Naive thymus-derived CD8-positive, alpha-beta T cell (primary cell): ENCODE data around the gene ARFGEF2. TPM values are rescaled to one million over a fixed set of nuclear protein-coding genes. Genes with fewer than 3 reads are reported as not detected.
"Not testable (repeated sequence)": the region's sequence is repeated elsewhere in the genome, so short reads cannot be mapped to it uniquely, and the experiment has no call there.

Experiments used
- ATAC-seq, 2 donors: fragments of 150-1000 bp; cut with Tn5 transposase in 1 of 2; sonication (Bioruptor Pico), chemical (Tn5 transposase) in 1 of 2; 1 replicate in 1 of 2; 2 replicates in 1 of 2; pipeline ENCODE4 v1.10.0; 2021; ENCODE audit warnings: mild to moderate bottlenecking in 2 of 2, moderate library complexity in 2 of 2
- POLR2A ChIA-PET: fragments of 350-600 bp; sonication (Branson Sonifier 250); formaldehyde crosslinking; loops from one replicate; lab custom pipeline; 2021; ENCODE audit warnings: antibody characterized with exemption; lab: Charles Lee
- DNase-seq, 10 donors: peaks; one replicate each; pipeline versions ENCODE4 v3.0.0 to v3.0.0-alpha.2; 2020 to 2022
- H3K27ac Mint-ChIP-seq, 10 donors: one replicate each; pipeline ENCODE4 v1.8.0; 2020 to 2022; ENCODE audit warnings: mild to moderate bottlenecking in 10 of 10, mixed read lengths in 10 of 10, moderate library complexity in 4 of 10, inconsistent platforms in 1 of 10
- H3K27me3 Mint-ChIP-seq, 5 donors: one replicate each; pipeline ENCODE4 v1.8.0; 2021 to 2022; ENCODE audit warnings: mixed read lengths in 5 of 5
- H3K36me3 Mint-ChIP-seq, 3 donors: one replicate each; pipeline ENCODE4 v1.8.0; 2020 to 2022; ENCODE audit warnings: mixed read lengths in 3 of 3, mild to moderate bottlenecking in 2 of 3, inconsistent platforms in 1 of 3
- H3K4me1 Mint-ChIP-seq, 4 donors: one replicate each; pipeline ENCODE4 v1.8.0; 2021 to 2022; ENCODE audit warnings: mixed read lengths in 4 of 4
- H3K4me3 Mint-ChIP-seq, 10 donors: one replicate each; pipeline ENCODE4 v1.8.0; 2020 to 2022; ENCODE audit warnings: mild to moderate bottlenecking in 10 of 10, mixed read lengths in 10 of 10, moderate library complexity in 6 of 10, inconsistent platforms in 1 of 10
- H3K9me3 Mint-ChIP-seq, 9 donors: one replicate each; pipeline ENCODE4 v1.8.0; 2020 to 2022; ENCODE audit warnings: mixed read lengths in 9 of 9, mild to moderate bottlenecking in 3 of 9, inconsistent platforms in 1 of 9, moderate library complexity in 1 of 9
- polyA plus RNA-seq, 3 donors: library from polyadenylated mRNA; unstranded; fragments of 300-500 nt; fragmentation: Illumina TruSeq; gene quantifications; one replicate each; pipeline ENCODE4 v1.2.3, GENCODE V29; 2021
- total RNA-seq, 8 experiments: library from RNA in 2 of 8; stranded (reverse) in 2 of 8; gene quantifications; one replicate each; pipeline ENCODE4 v1.2.3 and lab custom pipeline; 2021 to 2026

The ARFGEF2 gene
- total and polyA plus RNA-seq, 5 experiments from 2014 or later, result 9.4 to 37.0 (median 12.5) TPM

DNA sequence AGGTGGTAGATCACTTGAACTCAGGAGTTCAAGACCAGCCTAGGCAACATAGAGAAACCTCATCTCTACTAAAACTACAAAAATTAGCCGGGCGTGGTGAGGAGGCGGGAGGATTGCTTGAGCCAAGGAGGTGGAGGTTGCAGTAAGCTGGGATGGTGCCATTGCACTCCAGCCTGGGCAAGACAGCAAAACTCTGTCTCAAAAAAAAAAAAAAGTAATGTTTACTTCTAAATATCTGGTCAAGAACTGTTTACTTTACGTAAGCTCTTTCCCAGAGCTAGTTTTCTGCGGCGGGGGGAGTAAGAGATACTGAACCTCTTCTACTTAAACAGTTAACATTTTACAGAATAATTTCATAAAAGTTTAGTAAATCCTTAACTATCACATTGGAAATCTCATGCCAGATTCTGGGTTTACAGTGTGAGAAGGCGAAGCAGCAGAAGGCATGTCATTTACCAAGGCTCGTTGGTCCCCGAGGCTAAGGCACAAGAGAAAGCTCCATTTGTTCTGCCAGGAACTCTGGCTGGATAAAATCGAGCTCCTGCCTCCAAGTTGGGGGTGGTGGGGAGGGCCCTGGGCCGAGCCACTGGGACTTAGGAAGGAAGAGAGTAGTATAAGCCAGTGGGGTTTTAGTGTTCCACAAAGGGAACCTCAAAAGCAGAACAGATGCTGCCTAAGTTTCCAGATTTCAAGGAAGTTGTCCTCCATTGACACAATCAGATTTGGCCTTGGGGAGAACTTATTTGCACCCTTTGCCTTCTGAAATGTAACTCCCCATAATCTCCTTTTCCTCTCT is 41.7 kb downstream of the ARFGEF2 start:
- Mint-ChIP-seq H3K27ac (peak overlapping the region in 1 of 10 donors; percentile 61), H3K4me1 (peaks cover 0 to 1% (median 0%) of the 10 kb centered on the region in 4 donors), H3K36me3 (peaks cover 4 to 72% (median 8%) of the 10 kb centered on the region in 3 donors), H3K9me3 (no peaks in the 10 kb centered on the region), H3K4me3 (no peak overlapping the region), H3K27me3 (no peaks in the 10 kb centered on the region)
- ATAC-seq, result no peak
- POLR2A ChIA-PET, result interaction anchor here (0.6 kb wide), 1 partner anchor 1248 kb away, joined by 3 read pairs; no protein-coding TSS in a partner anchor
- DNase-seq, result no peak

DNA sequence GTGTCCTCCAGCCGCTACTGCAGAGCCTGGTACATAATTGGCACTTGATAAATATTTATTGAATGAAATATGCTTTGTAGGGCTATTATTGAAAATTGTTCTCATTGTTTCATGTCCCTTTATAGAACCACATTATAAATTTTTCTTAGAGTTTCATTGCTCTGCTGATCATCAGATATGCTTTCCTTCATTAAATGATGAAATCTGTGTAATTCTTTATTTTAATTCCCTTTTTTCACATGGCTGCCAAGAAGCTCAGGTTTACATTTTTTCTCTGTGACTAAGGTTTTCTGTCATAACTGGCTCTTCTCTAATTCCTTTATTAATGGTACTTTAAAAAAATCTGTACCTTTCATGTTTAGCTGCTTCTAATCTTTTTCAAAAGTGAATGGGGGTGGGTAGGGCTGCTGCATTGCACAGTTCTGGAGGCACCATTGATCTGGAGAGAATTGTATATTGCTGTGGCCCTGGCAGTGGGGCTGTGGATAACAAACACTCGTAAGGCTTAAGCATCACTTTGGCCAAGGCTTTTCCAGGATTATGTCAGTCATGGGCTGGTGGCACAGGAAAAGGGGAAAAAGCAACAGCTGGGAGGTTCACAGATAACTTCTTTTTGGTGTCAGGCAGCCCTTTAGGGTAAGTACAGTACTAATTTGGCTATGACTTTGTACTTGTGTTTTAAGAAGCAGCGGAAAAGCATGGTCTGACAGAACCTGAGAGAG is 43.8 kb downstream of the ARFGEF2 start:
- H3K36me3 Mint-ChIP-seq, result peaks cover 4 to 80% (median 18%) of the 10 kb centered on the region in 3 donors
- DNase-seq (no peak), ATAC-seq (no peak)
- POLR2A ChIA-PET, result no interaction called here
- H3K27me3 Mint-ChIP-seq, result no peaks in the 10 kb centered on the region
- H3K4me1 Mint-ChIP-seq, result peaks cover 0 to 1% (median 0%) of the 10 kb centered on the region in 4 donors
- H3K9me3 Mint-ChIP-seq, result no peaks in the 10 kb centered on the region
- peak overlapping the region in 2 of 10 donors; percentile 19 to 58 for H3K27ac Mint-ChIP-seq
- H3K4me3 Mint-ChIP-seq, result no peak overlapping the region

DNA sequence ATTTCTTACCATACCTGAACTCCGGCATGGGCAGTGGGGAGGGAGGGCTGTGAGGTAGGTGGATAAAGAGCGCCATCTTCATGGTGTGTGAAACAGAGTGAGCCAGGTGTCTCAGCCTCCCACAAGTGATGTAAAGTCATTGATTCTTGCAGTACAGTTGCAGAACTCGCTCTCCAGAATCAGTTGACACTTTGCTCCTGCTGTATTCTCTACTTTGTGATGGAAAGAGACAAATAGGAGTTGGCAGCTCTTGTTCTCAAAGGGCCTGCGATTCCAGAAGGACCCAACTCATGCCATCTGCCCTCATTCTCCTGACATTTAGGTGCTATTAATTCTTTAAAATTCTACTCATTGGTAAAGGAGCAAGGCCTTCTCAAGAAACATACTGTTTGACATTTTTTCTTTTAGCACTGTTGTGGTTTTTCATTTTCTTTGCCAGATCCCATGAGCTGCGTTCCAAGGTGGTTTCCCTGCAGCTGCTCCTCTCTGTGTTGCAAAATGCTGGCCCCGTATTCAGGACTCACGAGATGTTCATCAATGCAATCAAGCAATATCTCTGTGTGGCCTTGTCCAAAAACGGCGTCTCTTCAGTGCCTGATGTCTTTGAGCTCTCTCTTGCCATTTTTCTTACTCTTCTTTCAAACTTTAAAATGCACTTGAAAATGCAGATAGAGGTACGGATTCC is 49.3 kb downstream of the ARFGEF2 start:
- H3K9me3 Mint-ChIP-seq, result no peaks in the 10 kb centered on the region
- DNase-seq (no peak), ATAC-seq (no peak)
- H3K27me3 Mint-ChIP-seq, result no peaks in the 10 kb centered on the region
- peaks cover 0 to 5% (median 0%) of the 10 kb centered on the region in 4 donors for H3K4me1 Mint-ChIP-seq
- H3K36me3 Mint-ChIP-seq, result peaks cover 0 to 88% (median 23%) of the 10 kb centered on the region in 3 donors
- POLR2A ChIA-PET, result no interaction called here
- no peak overlapping the region for H3K4me3 Mint-ChIP-seq
- peak overlapping the region in 1 of 10 donors; percentile 56 for H3K27ac Mint-ChIP-seq

DNA sequence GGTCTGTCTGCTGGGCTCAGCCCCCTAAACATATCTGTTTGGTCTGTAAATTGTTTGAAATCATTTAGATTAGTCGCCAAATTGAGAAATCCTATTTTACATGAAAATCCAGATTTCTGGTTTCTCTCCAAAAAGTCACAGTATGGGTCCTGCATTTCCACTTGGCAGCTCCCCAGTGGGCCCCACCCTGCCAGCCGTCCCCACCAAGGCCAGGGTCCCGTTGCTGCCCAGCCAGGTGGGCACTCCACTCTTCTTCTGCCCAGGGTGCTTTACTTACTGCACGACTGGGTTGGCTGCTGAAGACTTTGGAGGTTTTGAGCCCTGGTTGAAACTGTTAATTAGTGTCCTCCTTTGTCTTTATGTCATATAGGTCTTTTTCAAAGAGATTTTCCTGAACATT is 50.4 kb downstream of the ARFGEF2 start:
- no peaks in the 10 kb centered on the region for H3K27me3 Mint-ChIP-seq
- H3K36me3 Mint-ChIP-seq, result peaks cover 0 to 88% (median 30%) of the 10 kb centered on the region in 3 donors

DNA sequence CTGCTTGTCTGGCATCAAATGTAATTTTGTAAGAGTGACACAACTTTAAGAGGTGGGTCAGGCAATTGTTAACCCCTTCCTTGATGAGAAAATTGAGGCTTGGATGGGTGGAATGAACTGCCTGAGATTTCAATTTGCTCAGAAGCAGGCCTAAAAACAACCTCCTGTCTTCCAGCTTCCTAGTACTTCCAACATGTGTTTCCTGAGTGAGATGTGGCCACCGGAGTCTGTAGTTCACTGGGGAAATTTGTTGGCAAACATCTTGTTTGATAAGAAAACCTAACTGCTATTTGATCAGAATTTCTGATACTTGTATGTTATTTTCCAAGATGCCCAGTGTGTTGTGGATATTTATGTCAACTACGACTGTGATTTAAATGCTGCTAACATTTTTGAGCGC is 51.3 kb downstream of the ARFGEF2 start:
- peaks cover 0 to 3% (median 2%) of the 10 kb centered on the region in 4 donors for H3K4me1 Mint-ChIP-seq
- ATAC-seq, result no peak
- POLR2A ChIA-PET, result no interaction called here
- H3K27ac Mint-ChIP-seq, result no peak overlapping the region
- no peaks in the 10 kb centered on the region for H3K27me3 Mint-ChIP-seq
- no peak for DNase-seq
- H3K9me3 Mint-ChIP-seq, result no peaks in the 10 kb centered on the region
- peaks cover 0 to 88% (median 36%) of the 10 kb centered on the region in 3 donors for H3K36me3 Mint-ChIP-seq
- no peak overlapping the region for H3K4me3 Mint-ChIP-seq

More for the DNA sequence above, 50.4 kb downstream of the ARFGEF2 start:
- peaks cover 0 to 5% (median 0%) of the 10 kb centered on the region in 4 donors for H3K4me1 Mint-ChIP-seq
- ATAC-seq, result no peak
- H3K27ac Mint-ChIP-seq, result no peak overlapping the region
- no peak for DNase-seq
- POLR2A ChIA-PET, result interaction anchor here (0.6 kb wide), 1 partner anchor 246 kb away, joined by 3 read pairs; no protein-coding TSS in a partner anchor
- no peak overlapping the region for H3K4me3 Mint-ChIP-seq
- H3K9me3 Mint-ChIP-seq, result no peaks in the 10 kb centered on the region

DNA sequence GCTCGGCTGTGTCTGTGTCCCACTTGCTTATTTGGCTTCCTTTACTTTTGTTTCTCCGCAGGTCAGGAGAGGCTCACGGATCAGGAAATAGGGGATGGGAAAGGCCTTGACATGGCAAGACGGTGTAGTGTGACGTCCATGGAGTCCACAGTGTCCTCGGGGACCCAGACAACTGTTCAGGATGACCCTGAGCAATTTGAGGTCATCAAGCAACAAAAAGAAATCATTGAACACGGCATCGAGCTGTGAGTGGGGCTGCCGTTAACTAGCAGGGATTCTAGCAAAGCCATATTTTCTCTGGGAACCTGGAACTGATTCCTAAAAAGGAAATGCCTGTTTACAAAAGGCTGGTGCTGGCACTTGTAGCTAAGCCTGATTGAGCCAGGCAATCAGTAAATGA is 54.4 kb downstream of the ARFGEF2 start:
- peaks cover 0 to 89% (median 39%) of the 10 kb centered on the region in 3 donors for H3K36me3 Mint-ChIP-seq
- H3K9me3 Mint-ChIP-seq, result no peaks in the 10 kb centered on the region
- H3K4me1 Mint-ChIP-seq, result peaks cover 1 to 14% (median 6%) of the 10 kb centered on the region in 4 donors
- H3K27me3 Mint-ChIP-seq, result no peaks in the 10 kb centered on the region
- ATAC-seq, result no peak
- POLR2A ChIA-PET, result no interaction called here
- H3K27ac Mint-ChIP-seq, result peak overlapping the region in 1 of 10 donors; percentile 62
- no peak for DNase-seq
- H3K4me3 Mint-ChIP-seq, result no peak overlapping the region

DNA sequence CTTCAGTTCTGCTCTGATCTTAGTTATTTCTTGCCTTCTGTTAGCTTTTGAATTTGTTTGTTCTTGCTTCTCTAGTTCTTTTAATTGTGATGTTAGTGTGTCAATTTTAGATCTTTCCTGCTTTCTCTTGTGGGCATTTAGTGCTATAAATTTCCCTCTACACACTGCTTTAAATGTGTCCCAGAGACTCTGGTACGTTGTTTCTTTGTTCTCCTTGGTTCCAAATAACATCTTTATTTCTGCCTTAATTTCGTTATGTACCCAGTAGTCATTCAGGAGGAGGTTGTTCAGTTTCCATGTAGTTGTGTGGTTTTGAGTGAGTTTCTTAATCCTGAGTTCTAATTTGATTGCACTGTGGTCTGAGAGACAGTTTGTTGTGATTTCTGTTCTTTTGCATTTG is 58.5 kb downstream of the ARFGEF2 start:
- H3K4me3 Mint-ChIP-seq, H3K9me3 Mint-ChIP-seq, ATAC-seq, H3K27me3 Mint-ChIP-seq, POLR2A ChIA-PET, DNase-seq: not testable (repeated sequence)
- peak overlapping the region in 5 of 10 donors; percentile 9 to 70 (median 25) for H3K27ac Mint-ChIP-seq
- peaks cover 1 to 13% (median 6%) of the 10 kb centered on the region in 4 donors for H3K4me1 Mint-ChIP-seq
- H3K36me3 Mint-ChIP-seq, result peaks cover 14 to 94% (median 51%) of the 10 kb centered on the region in 3 donors

DNA sequence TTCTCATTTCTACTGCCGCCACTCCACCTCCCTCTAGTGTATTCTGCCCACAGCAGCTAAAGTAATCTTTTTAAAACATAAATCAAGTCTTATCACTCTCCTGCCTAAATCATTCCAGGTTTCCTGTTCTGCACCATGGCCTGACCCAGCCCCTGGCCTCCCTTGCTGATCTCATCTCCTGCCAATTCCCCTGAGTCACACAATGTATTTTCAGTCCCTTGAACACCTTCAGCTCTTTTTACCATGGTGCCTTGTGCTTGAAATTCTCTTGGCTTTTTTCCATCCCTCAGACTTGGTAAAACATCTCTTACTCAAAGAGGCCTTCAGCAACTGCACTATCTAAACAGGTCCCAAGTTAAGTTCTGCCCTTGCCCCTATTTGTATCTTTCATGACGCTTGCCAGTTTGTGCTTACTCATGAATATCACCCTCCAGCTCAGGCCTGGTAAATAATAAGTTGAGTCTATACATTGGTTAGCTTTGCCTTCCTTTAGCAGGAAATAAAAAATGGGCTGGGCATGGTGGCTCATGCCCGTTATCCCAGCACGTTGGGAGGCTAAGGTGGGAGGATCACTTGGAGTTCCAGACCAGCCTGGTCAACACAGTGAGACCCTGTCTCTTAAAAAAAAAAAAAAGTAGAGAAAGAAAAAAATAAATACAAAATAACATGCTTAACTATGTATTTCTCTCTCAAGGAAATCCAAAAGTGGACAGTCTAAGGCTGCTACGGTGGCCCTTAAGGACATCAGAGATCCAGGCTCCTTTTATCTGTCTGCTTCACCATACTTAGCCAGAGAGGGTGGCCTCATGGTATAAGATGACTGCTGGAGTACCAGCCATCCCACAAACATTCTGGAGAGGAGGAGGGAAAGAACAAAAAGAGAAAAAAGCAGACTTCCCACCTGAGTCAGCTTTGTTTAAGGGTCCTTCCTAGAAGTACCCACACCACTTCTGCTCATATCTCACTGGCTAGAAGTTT is 62.2 kb downstream of the ARFGEF2 start:
- Mint-ChIP-seq H3K27ac (peak overlapping the region in 2 of 10 donors; percentile 39 to 60), H3K4me3 (no peak overlapping the region), H3K27me3 (no peaks in the 10 kb centered on the region), H3K9me3 (no peaks in the 10 kb centered on the region), H3K36me3 (peaks cover 14 to 93% (median 32%) of the 10 kb centered on the region in 3 donors), H3K4me1 (peaks cover 0 to 13% (median 4%) of the 10 kb centered on the region in 4 donors)
- ATAC-seq, result no peak
- DNase-seq, result no peak
- POLR2A ChIA-PET, result no interaction called here

DNA sequence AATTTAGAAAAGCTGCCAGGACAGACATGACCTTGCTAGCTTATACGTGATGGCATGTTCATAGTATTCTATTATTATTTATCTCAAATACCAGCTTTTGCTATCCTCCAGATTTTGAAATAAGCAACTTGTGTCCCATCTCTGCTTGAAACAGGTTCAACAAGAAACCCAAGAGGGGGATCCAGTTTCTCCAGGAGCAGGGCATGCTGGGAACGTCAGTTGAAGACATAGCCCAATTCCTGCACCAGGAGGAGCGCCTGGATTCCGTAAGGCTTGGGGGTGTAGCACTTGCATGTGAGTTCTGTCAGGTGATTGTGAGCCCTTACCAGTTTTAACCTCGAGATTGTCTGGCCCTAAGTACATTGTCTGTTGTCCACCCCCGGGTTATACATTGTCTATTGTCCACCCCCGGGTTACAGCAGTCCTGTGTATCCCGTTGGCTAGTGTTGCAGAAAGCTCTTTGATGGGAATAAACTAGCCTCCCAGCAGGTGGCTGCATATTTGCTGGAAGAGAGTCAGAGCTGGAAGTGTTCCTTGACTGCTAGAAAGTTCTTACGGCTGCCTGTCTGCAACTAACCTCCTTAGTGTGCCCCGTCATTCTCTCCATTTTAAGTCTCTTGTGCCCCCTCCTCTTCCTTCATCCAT is 63.2 kb downstream of the ARFGEF2 start:
- no peak for ATAC-seq
- POLR2A ChIA-PET, result no interaction called here
- Mint-ChIP-seq H3K27ac (no peak overlapping the region), H3K27me3 (no peaks in the 10 kb centered on the region), H3K36me3 (peaks cover 14 to 94% (median 31%) of the 10 kb centered on the region in 3 donors), H3K9me3 (no peaks in the 10 kb centered on the region), H3K4me3 (no peak overlapping the region), H3K4me1 (peaks cover 0 to 9% (median 4%) of the 10 kb centered on the region in 4 donors)
- no peak for DNase-seq

DNA sequence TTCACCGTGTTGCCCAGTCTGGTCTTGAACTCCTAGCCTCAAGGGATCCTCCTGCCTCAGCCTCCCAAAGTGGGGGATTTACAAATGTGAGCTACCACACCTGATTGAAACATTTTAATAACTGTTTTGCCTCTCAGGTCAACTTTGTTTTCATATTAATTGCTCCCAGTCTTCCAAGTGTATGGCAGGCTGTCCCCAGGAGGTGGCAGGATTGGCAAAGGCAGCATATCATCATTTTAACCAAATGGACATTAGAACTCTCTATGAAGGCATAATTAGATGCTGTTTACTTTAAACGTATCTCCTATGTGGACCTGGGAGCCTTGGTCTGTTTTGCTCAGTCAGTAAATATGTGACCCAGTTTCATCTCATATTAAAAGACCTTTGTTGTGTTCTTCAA is 65.4 kb downstream of the ARFGEF2 start:
- H3K36me3 Mint-ChIP-seq, result peaks cover 18 to 93% (median 32%) of the 10 kb centered on the region in 3 donors
- no peak for ATAC-seq
- DNase-seq, result no peak

DNA sequence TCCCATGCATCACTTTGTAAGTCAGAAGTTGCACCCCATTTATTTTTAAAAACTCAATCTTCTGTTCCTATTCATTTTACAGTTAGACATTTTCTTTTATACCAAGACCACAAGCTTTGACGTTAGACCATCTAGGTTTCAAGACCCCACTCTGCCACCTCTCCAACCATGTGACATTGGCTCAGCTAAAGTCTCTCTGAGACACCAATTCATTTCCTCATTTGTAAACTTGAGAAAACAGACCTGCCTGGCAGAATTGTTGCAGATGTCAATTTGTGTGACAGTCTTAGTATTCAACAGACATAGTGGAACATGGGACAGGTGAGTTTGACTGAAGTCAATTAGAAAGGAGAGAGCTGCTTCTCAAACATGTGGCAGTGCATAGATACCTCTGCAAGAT is 69.0 kb downstream of the ARFGEF2 start:
- DNase-seq, result no peak
- peaks cover 11 to 96% (median 29%) of the 10 kb centered on the region in 3 donors for H3K36me3 Mint-ChIP-seq
- POLR2A ChIA-PET, result no interaction called here
- no peak overlapping the region for H3K27ac Mint-ChIP-seq
- H3K4me1 Mint-ChIP-seq, result no peaks in the 10 kb centered on the region
- no peak overlapping the region for H3K4me3 Mint-ChIP-seq
- ATAC-seq, result no peak
- H3K9me3 Mint-ChIP-seq, result no peaks in the 10 kb centered on the region
- no peaks in the 10 kb centered on the region for H3K27me3 Mint-ChIP-seq

More for the DNA sequence above, 65.4 kb downstream of the ARFGEF2 start:
- Mint-ChIP-seq H3K4me1 (no peaks in the 10 kb centered on the region), H3K9me3 (no peaks in the 10 kb centered on the region), H3K27me3 (no peaks in the 10 kb centered on the region), H3K27ac (peak overlapping the region in 1 of 10 donors; percentile 33), H3K4me3 (no peak overlapping the region)
- POLR2A ChIA-PET, result no interaction called here
